Mucosa of gallbladder (tissue), 1 donor: ENCODE measurements around the gene PHF2. TPM values are rescaled to one million over a fixed set of nuclear protein-coding genes. Genes with fewer than 3 reads are reported as not detected.
"Not testable (repeated sequence)": the region's sequence is repeated elsewhere in the genome, so short reads cannot be mapped to it uniquely, and the experiment has no call there.

Experiments used
- DNase-seq: peaks from one replicate; pipeline ENCODE4 v3.0.0-alpha.2; 2020; ENCODE audit warnings: low spot score
- total RNA-seq: library from RNA; stranded (reverse); gene quantifications from one replicate; pipeline ENCODE4 v1.2.1, GENCODE V29; 2021
- donor health status: DM: no; HTN: no; CAD: no.

The PHF2 gene
- total RNA-seq, 1 donor from 2014 or later: 31.0 TPM

DNA sequence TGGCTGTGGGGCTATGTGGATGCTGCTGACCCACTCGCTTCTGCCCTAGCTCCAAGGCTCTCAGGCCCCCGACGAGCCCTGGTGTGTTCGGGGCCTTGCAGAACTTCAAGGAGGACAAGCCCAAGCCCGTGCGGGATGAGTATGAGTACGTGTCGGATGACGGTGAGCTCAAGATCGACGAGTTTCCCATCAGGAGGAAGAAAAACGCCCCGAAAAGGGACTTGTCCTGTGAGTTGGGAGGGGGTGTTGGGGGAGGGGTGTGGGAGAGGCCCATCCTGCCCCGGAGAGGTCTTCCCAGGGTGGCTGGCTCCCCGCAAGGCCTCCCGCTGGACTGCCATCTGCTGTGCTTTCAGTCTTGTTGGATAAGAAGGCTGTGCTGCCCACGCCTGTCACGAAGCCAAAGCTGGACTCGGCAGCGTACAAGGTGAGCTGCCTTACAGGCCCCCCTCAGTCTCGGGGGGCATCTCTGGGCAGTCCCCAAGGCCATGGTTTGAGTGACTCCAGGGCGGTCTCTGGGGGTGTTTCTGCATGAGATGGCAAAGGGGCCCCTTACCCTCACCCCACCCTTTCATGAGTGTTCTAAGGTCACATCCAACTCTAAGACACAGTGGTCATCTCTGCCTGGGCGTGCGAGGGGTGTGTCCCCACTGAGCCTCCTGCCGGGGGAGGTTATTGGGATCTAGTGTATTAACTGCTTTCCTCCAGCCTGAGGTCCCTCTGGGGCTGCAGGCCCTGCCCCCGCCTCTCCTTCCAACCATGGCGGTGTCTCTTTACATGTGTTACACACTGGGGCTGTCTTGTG lies 89.5 kb downstream of the PHF2 start:
- no peak for DNase-seq

DNA sequence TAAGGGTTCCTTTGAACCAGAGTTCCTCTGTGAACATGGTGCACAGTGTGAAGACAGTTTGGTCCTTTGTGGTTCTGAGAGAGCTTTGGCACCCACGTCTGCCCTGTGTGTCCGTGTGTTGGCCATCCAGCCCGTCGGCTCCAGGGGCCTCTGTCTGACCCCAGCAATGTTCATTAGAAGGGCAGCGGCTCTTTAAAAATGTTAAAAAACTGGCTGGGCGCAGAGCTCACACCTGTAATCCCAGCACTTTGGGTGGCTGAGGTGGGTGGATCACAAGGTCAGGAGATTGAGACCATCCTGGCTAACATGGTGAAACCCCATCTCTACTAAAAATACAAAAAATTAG lies 90.0 kb downstream of the PHF2 start:
- DNase-seq: not testable (repeated sequence)

DNA sequence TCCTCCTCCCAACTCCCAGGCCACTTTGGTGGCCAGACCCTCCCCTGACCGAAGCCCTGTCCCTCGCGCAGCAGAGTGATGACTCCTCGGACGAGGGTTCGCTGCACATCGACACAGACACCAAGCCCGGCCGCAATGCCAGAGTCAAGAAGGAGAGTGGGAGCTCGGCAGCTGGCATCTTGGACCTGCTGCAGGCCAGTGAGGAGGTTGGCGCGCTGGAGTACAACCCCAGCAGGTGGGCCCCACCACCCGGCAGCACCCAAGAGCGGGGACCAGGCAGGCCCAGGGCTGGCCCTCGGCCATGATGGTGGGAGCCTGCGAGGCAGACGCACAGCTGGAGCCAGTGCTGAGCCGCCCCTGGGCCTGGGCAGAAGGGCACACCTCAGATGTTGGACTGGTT lies 90.6 kb downstream of the PHF2 start:
- no peak for DNase-seq

DNA sequence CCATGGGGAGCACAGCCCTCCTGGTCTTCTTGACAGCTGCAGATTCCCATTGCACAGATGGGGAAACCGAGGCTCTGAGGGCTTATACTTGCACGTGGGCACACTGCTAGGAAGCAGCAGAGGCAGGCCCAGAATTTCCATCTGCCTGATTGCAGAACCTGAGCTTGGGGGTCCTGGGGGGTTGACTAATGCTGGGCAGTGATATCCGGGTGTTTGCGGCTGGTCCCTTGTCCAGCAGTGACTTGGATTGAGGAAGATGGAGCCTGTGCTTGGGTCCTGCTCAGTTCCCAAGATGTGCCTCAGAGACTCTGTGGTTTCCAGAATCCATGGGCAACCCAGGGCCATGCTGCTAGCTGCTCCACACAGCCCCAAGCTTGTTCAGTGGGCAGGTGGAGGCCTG lies 91.2 kb downstream of the PHF2 start:
- DNase-seq: no peak

DNA sequence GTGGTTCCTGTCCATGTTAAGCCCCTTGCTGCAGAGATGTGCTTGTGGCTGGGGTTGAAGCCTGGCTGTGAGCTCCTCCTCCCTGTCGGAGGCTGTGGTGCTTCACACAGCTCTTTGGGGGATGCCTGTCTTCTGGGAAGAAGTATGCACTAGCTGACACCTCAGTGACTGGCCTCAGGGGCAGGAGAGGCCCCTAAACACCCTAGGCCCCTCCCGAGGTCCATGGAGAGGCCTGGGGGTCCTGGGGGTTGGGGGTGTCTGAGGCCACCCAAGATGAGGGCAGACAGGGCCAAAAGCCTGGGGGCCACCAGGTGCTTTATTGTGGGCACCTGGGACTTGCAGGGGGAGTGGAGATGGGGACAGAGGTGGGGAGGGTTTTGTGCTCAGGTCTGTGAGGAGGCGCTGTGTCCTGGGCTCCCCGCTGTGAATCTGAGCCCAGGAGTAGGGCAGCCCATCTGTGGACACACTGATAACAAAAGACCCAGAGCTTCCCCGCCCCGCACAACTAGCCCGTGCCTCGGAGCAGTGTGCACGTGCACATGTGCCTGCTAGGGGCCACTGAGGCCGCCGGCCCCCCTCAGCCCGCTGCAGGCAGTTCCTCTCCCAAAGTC lies 92.0 kb downstream of the PHF2 start:
- no peak for DNase-seq

DNA sequence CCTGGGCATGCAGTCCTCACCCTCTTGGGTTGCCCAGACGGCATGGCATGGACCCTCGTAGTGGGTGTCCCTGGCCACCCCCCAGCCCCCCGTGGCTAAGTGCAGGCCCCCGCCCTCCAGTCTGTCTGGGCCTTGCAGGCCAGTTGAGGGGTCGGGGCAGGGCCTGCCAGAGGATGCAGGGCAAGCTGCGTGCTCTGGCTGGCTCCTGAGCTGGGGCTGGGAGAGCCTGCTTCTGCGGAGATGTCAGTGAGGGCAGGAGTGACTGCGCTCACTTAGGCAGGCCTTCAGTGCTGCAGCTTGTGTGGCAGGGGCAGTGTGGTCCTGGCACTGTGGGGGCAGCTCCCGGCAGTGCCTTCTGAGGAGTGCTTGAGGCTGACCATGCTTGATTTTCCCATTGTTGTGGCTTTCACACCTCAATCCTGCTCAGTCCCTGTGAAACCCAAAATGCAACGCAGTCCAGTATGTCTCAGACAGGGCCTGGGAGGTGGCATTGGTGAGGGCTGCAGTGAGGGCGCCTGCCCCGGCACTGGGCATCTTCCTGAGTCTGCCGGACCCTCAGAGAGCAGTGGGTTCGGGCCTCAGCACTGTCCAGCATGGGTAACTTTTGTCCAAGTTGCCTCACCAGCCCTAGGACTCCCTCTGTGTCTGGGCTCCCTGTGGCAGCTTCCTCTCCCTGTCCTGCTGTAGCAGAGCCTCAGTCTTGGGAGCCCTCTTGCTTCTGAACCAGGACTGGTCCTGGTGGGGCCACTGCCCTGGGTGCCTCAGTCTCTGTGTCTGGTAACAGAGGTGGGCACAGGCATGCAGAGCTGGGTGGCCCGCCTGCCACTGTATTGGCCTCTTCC lies 93.0 kb downstream of the PHF2 start:
- DNase-seq: no peak

DNA sequence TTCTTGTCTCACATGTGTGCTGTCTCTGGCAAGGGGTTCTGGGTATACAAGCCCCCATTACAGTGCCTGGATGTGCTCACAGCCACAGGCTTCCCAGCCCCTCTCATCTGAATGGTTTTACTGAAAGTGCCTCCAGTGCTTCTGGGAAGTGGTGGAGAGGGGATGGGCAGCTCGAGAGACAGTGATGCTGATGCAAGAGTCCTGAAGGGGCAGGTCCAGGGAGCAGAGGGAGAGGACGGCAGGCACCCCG lies 93.5 kb downstream of the PHF2 start:
- DNase-seq: no peak

DNA sequence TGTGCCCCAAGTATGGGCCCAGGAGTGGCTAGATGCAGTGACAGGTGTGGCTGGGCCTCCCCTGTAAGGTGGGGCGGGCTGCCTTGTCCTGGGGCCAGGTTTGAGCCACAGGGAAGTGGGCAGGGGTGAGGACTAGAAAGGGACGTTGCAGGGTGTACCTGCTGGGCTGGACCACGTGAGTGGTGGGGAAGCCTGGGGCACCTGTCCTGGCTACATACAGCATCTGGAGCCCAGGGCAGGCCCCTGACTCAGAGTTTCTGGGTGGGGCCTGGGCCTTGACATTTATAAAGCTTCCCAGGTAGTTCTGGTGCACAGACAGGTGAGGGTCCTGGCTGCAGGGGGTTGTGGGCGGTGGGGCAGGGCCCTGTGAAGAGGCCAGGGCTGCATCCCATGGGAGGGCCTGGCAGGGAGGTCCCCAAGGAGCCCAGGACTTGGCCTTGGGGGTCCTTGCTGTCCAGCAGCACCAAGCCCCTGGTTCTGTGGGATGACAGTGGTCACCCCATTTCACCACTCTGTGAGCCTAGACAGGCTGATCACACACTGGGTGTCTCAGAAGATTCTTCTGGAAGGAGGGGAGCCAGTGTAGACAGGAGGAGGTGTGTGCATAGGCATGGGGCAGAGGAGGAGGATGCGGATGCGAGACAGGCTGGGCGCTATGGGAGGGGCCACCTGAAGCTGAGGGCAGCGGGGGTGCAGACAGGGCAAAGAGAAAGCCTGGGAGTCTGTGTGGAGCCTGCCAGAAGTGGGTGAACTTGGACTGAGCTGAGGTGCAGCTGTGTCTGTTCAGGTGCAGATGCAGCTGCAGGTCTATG lies 94.0 kb downstream of the PHF2 start:
- DNase-seq: no peak

DNA sequence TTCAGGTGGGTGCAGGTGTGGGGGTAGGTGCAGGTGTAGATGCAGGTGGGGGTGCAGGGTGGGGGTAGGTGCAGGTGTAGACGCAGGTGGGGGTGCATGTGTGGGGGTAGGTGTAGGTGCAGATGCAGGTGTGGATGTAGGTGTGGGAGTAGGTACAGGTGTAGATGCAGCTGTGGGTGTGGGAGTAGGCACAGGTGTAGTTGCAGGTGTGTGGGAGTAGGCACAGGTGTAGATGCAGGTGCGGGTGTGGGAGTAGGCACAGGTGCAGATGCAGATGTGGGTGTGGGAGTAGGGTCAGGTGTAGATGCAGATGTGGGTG lies 94.6 kb downstream of the PHF2 start:
- DNase-seq: no peak

DNA sequence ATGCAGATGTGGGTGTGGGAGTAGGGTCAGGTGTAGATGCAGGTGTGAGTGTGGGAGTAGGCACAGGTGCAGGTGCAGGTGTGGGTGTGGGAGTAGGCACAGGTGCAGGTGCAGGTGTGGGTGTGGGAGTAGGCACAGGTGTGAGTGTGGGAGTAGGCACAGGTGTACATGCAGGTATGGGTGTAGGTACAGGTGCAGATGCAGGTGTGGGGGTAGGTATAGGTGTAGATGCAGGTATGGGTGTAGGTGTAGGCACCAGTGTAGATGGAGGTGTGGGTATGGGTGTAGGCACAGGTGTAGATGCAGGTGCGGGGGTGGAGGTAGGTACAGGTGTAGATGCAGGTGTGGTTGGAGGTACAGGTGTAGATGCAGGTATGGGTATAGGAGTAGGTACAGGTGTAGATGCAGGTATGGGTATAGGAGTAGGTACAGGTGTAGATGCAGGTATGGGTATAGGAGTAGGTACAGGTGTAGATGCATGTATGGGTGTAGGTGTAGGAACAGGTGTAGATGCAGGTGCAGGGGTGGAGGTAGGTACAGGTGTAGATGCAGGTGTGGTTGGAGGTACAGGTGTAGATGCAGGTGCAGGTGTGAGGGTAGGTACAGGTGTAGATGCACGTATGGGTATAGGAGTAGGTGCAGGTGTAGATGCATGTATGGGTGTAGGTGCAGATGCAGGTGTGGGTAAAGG lies 96.1 kb downstream of the PHF2 start:
- DNase-seq: not testable (repeated sequence)

DNA sequence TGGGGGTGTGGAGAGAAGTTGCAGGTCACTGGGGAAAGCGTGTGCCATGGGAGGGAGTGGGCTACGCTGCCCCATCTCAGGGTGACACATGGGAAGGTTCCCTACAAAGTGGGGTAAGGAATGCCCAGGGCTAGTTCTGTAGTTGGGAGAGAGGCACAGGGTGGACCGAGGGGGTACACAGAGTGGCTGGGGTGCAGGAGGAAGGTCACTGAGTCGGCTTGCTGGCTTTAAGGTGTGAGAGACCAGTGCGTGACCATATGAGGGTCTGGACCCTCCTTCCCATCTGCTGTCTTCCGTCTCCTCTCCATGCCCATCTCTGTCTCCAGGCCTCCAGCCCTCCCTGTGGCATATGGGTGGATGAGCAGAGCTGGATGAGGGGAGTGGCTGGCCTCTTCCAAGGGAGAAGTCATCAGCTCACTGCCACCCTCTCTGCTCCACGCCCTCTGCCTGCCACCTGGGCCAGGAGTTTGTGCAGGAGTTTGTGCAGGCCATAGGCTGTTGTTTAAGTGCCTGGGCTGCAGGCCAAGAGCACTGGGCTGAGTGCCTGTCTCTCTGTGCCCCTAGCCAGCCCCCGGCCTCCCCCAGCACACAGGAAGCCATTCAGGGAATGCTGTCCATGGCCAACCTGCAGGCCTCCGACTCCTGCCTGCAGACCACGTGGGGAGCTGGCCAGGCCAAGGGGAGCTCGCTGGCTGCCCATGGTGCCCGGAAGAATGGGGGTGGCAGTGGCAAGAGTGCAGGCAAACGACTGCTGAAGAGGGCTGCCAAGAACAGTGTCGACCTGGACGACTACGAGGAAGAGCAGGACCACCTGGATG lies 96.8 kb downstream of the PHF2 start:
- DNase-seq: no peak

DNA sequence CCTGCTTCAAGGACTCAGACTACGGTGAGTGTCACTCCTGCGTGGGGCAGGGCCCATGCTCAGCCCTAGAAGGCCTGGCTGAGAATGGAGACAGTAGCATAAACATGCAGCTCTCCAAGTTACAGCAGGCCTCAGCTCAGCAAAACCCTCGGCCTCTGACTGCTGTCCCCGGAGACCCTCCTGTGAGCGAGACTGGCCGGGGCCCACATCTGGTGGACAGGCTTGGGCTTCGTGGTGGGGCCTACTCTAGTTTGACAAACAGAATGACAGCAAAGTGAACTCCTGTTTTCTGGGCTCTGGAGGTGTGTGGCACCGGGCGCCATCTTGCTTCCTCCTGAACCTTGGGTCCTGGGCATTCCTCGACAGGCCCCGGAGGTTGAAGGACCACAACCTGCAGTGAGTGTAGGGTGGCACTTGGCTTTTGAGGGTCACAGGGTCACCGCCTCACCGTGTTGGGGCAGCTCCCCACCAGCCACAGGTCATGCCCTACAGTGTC lies 97.5 kb downstream of the PHF2 start:
- no peak for DNase-seq

DNA sequence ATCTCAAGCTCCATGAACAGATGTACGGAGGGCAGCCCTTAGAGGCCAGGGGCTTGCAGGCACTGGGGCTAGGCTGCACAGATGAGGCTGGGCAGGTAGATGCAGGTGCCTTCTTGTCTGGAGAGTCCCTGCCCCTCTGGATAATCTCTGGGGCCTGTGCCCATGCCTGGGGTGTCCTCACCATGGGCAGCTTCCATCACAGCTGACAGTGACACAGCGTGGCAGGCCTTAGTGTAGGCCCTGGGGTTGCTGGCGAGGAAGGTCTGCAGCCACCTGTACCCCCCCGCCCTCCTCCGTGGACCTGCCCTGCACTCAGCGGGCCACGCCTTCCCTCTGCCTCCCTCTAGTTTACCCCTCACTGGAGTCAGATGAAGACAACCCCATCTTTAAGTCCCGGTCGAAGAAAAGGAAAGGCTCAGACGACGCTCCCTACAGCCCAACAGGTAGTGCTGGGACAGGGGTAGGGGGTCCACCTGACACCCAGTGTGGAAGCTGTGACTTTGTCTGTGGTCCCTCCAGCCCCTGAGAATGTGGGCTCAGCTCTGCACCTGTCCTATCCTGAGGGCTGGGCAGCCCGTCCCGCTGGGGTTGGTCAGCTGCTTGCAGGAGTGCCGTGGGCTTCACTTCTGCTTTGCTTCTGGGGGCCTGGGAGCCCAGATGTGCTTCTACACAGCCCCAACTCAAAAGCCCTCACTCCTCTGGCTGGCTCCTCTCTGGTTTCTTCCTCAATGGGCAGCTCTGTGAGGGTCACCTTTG lies 98.4 kb downstream of the PHF2 start:
- DNase-seq: no peak

DNA sequence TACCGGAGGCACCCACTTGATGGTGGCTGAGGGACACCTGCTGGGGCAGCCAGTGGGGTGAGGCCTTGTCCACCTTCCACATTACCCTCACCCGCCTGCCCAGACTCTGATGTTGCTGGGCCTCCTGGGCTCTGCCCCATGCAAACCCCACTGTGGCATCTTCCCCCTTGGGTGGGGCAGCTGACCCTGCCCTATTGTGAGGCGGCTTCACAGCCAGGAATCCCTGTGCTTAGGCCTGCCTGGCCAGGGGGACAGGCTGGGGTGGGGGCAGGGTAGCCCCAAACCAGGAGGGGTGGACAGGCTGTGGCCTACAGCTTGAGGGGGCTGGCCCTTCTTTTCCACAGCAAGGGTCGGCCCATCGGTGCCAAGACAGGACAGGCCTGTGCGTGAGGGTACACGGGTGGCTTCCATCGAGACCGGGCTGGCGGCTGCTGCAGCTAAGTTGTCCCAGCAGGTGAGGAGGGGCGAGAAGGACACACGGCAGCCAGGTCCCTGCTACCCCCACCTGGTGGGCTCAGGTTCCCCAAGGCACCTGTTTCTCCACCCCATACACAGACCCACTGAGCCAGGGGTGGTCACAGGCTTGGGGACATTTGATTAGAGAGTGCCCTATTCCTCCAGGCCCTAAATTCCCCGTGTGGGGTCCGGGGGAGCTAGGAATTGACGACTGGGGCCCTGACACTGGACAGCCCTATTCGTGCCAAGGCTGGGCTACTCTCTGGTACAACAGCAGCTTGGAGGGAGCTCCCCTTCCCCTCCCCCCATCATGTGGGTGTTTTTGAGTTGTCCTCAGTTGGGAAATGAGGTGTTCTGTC lies 99.2 kb downstream of the PHF2 start:
- DNase-seq: no peak

DNA sequence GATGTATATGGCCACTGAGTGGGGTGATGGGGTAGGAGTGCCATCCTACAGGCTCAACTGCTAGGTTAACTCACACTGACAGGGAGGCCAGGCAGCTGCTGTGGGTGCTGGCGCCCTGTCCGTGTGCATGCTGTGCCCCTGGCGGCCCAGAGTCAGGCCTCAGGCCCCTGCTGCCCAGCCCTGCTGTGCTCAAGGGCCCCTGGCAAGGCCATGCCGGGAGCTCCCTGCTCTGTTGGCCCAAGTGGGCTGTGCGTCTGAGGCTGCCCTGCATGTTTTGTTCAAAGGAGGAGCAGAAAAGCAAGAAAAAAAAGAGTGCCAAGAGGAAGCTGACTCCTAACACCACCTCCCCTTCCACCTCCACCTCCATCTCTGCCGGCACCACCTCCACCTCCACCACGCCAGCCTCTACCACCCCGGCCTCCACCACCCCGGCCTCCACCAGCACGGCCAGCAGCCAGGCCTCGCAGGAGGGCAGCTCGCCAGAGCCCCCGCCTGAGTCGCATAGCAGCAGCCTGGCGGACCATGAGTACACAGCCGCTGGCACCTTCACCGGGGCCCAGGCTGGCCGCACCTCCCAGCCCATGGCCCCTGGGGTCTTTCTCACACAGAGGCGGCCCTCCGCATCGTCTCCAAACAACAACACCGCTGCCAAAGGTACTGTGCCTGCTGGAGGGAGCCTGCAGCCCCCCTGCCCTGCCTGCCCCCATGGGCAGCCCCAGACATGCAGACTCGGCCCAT lies 100.1 kb downstream of the PHF2 start:
- no peak for DNase-seq

DNA sequence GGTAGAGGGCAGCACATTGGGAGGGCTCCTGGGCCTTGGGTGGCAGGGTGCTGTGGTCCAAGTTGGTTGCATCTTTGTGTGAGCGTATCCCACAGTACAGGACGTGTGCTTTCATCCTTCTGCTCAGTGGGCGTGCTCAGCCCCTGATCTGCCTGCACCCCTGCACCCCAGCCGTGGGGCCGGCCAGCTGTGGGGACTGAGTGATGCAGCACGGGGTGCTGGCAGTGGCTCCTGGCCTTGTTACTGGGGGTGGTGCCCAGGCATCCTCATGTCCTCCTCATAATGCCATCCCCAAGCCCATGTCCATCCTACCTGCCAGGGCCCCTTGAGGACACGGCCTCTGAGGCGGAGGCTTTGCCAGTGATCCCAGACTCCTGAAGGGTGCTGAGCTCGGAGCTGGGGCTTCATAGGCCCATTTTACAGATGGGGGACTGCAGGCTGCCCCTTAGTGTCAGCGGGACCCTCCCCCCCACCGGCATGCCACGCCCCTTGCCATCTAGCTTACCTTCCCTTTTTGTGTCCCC lies 100.7 kb downstream of the PHF2 start:
- DNase-seq: no peak

DNA sequence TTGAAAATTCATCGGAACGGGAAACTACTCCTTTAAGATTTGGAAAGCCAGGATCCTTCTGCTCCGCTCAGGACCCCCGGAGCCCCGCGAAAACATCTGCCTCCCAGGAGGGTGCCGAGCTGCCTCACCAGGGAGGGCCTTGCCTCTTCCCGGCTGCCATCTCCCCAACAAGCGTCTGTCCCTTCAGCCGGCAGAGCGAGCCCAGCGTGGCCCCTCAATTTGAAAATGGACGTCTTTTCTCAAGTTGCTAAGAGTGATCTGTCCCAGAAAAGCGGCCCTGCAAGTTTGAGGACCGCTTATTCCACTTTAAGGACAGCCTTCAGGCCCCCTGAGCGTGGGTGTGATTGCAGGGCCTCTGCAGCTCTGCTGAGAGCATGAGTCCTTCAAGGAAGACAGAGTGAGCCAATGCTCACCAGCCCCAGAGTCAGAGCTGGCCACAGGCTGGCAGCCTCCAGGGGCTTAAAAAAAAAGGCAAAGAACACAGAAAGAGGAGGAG lies 101.3 kb downstream of the PHF2 start:
- no peak for DNase-seq
